ENCODE measurements around the gene LPO. TPM values are rescaled to one million over a fixed set of nuclear protein-coding genes. Genes with fewer than 3 reads are reported as not detected.

LPO gene
- total RNA-seq, 1 donor from 2014 or later, result not detected

DNA sequence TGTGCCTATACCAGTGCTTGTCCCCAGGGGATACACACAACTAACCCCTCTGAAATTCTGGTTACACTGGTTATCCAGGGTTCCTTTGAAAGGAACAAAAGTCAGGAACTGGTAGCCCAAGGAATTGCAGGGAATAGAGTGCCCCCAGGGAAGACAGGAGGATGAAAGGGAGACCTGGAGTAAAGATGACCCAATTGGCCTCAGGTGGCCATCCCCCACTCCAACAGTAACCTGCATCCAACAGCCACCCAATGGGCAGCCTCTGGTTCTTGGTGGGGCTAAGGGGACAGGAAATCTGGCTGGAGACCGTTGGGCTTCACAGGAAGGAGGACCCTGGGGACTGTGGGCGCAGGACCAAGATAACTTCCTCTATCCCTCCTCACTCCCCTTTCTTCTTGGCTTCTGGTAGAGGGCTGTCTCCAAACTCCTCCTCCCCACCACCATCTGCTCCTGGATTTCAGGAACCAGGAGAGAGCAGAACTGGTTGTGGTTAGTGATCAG, 43.2 kb downstream of the LPO start:
- TF ChIP-seq, protein P1, sequence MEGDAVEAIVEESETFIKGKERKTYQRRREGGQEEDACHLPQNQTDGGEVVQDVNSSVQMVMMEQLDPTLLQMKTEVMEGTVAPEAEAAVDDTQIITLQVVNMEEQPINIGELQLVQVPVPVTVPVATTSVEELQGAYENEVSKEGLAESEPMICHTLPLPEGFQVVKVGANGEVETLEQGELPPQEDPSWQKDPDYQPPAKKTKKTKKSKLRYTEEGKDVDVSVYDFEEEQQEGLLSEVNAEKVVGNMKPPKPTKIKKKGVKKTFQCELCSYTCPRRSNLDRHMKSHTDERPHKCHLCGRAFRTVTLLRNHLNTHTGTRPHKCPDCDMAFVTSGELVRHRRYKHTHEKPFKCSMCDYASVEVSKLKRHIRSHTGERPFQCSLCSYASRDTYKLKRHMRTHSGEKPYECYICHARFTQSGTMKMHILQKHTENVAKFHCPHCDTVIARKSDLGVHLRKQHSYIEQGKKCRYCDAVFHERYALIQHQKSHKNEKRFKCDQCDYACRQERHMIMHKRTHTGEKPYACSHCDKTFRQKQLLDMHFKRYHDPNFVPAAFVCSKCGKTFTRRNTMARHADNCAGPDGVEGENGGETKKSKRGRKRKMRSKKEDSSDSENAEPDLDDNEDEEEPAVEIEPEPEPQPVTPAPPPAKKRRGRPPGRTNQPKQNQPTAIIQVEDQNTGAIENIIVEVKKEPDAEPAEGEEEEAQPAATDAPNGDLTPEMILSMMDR (conservative IDR thresholded peaks at IDR 0.05; ENCODE audit: low read depth, low read length), result no peak
- DNase-seq (ENCODE audit: low read depth), result no peak
- no peak overlapping the region for H3K4me3 ChIP-seq (ENCODE audit: low read depth, low read length)

DNA sequence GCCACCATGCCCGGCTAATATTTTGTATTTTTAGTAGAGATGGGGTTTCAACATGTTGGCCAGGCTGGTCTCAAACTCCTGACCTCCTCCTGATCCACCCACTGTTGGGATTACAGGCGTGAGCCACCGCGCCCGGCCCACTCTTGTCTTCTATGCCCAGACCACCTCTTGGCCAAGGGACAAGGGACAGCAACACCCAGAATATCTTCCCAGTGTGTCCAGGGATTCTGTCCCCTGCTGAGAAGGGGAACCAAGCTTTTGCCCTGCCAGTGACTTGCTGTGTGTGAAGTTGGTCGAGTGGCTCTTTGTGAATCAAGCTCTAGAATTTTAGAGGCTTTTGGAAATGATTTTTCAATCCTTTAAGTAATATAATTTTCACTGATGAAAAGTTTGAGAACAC, 44.1 kb downstream of the LPO start:
- TF ChIP-seq, protein P1 (conservative IDR thresholded peaks at IDR 0.05; ENCODE audit: low read depth, low read length), result no peak
- no peak overlapping the region for H3K4me3 ChIP-seq (ENCODE audit: low read depth, low read length)
- DNase-seq (ENCODE audit: low read depth), result no peak

DNA sequence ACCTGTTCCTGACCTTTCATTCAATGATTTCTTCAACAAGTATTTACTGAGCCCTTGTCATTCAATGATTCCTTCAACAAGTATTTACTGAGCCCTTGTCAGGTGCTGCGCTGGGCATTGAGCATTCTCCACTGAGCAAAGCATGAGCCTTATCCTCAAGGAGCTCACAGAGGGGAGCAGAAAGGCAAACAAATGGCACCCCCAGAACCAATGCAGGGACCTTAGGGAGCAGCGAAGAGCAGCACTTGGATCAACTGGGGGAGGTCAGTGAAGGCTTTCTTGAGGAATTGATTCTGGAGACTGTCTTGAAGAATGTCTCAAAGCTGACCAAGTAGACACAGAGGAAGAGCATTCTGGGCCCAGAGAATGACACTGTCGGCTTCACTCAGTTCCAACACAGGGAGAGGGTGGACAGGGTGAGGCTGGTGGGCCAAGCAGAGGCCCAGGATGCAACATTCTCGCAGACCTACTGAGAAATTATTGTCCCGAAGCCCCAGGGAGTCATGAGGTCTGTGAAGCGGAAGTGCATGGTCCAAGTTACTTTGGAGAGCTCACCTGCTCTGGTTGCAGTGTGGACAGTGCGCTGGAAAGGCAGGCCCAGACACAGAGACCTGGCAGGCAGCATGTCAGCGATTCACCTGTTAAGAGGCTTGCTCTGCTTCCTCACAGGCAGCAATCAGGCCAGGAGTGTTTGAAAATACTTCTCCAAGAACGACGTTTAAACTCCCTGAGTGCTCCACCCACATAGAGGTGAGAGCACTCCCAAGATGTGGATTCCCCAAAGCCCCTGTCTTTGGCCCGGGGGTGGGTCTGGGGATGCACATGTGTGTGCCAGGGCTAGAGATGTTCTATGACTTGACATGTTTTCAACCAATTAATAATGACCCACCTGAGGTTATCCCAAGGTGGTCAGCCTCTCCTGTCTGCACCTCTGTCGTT, 45.6 kb downstream of the LPO start:
- TF ChIP-seq, protein P1 (conservative IDR thresholded peaks at IDR 0.05; ENCODE audit: low read depth, low read length), result no peak
- DNase-seq (ENCODE audit: low read depth), result no peak
- H3K4me3 ChIP-seq (ENCODE audit: low read depth, low read length), result no peak overlapping the region

DNA sequence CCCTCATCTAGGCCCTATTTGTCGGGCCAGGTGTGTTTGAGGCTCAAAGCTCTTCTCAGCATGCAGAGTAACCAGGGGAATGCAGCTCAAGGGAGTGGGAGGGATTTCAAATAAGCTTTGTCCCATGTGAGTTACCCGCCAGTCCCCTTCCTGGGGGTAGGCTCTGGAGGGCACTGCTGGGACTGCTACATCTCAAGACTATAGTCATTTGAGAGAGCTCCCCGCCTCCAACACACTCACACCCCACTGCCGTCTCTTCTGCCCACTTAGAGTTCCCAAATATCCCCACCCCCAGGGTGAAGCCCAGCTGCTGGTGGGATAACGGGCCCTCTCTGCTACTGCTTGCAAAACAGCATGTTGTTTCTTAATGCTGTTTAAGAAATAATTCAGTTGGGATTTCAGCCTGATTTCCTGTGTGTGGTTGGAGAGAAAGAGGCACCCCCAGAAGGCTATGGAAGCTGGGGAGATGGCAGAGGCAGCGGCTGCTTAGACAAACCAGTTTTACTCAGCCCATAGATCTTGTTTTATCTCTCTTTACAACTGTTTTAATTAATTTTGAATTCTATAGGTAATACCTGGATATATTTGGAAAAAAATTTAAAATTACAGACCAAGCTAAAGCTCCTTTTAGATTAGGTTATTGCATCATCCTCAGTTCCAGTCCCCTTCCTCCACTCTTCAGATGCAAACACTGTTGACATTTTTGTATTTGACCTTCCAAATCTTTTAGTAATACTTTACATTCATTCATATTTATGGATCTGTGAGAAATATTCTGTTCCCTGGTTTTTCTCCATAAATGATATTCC, 46.4 kb downstream of the LPO start:
- H3K4me3 ChIP-seq (ENCODE audit: low read depth, low read length), result no peak overlapping the region
- TF ChIP-seq, protein P1 (conservative IDR thresholded peaks at IDR 0.05; ENCODE audit: low read depth, low read length), result no peak
- DNase-seq (ENCODE audit: low read depth), result no peak

DNA sequence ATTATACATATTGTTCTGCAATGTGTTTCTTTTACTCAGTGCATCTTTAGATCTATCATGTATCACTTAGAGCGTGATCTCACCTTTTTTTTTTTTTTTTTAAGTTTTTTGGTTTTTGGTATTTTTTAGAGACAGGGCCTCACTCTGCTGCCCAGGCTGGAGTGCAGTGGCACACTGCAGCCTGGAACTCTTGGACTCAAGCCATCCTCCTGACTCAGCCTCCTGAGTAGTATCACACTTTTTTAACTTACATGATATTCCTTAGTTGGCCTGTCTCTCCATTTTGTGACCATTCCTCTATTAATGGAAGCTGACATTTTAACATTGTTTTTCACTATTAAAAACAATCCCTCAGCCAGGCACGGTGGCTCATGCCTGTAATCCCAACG, 47.0 kb downstream of the LPO start:
- no peak overlapping the region for H3K4me3 ChIP-seq (ENCODE audit: low read depth, low read length)
- no peak for DNase-seq (ENCODE audit: low read depth)
- TF ChIP-seq, protein P1 (conservative IDR thresholded peaks at IDR 0.05; ENCODE audit: low read depth, low read length), result no peak

DNA sequence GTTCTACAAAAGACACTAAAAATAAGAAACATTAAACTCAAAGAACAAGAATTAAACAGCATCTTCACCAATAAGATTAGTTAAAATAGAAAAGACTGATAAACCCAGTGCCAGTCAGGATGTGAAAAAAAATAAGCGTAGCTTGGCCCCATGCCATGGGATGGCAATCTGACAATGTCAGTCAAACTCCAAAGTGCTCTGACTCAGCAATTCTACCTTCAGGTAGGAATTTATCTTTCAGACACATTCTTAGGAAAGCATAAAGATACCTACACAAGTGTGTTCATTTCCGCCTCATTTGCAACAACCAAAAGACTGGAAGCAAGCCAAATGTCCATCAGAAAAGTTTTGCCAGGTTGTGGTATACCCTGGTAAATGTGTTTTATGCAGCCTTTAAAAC, 51.5 kb downstream of the LPO start:
- TF ChIP-seq, protein P1 (conservative IDR thresholded peaks at IDR 0.05; ENCODE audit: low read depth, low read length), result no peak
- H3K4me3 ChIP-seq (ENCODE audit: low read depth, low read length), result no peak overlapping the region
- no peak for DNase-seq (ENCODE audit: low read depth)

Data from epithelial cell of proximal tubule (primary cell).